Measurements from ENCODE around the gene FMNL2. TPM values are rescaled to one million over a fixed set of nuclear protein-coding genes. Genes with fewer than 3 reads are reported as not detected.
A peak's percentile ranks its signal among the peaks of the same experiment; 100 is the strongest.

FMNL2 gene
- total and polyA plus RNA-seq, 11 donors, result 4.7 to 19.4 (median 5.5) TPM

- Histone ChIP-seq H3K4me3 (no peak overlapping the region), H3K27me3 (no peaks in the 10 kb centered on the region), H3K4me1 (peaks cover 0 to 13% (median 2%) of the 10 kb centered on the region in 12 donors), H3K36me3 (peaks cover 0 to 5% (median 0%) of the 10 kb centered on the region in 9 donors), H3K27ac (no peak overlapping the region), H3K9me3 (no peaks in the 10 kb centered on the region)
- DNase-seq (no peak), ATAC-seq (no peak)
- WGBS, 4 donors, result 77 to 82% (median 79%) methylated on average over 9 of the region's 9 CpGs
- TF ChIP-seq, protein P1, sequence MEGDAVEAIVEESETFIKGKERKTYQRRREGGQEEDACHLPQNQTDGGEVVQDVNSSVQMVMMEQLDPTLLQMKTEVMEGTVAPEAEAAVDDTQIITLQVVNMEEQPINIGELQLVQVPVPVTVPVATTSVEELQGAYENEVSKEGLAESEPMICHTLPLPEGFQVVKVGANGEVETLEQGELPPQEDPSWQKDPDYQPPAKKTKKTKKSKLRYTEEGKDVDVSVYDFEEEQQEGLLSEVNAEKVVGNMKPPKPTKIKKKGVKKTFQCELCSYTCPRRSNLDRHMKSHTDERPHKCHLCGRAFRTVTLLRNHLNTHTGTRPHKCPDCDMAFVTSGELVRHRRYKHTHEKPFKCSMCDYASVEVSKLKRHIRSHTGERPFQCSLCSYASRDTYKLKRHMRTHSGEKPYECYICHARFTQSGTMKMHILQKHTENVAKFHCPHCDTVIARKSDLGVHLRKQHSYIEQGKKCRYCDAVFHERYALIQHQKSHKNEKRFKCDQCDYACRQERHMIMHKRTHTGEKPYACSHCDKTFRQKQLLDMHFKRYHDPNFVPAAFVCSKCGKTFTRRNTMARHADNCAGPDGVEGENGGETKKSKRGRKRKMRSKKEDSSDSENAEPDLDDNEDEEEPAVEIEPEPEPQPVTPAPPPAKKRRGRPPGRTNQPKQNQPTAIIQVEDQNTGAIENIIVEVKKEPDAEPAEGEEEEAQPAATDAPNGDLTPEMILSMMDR (IDR thresholded peaks at IDR 0.05), result no peak
- no peak for TF ChIP-seq POLR2A (IDR thresholded peaks at IDR 0.05)
- intact Hi-C loops (cut with DNase I), result loop anchor here in 2 of 10 donors (5.0 to 10.0 kb wide), 2 partner anchors 66 to 231 kb away; partner anchors contain the start of gene FMNL2 (in 1 of the 2)
Observed at GRCh38 chr2:152565884-152566727, 231.1 kb downstream of the FMNL2 start.

- intact Hi-C loops (cut with DNase I), result loop anchor here in 2 of 10 donors (5.0 to 10.0 kb wide), 2 partner anchors 66 to 232 kb away; partner anchors contain the start of gene FMNL2 (in 1 of the 2)
- 85 to 89% (median 89%) methylated on average over 5 of the region's 5 CpGs for WGBS, 4 donors
- Histone ChIP-seq H3K4me3 (no peak overlapping the region), H3K9me3 (no peaks in the 10 kb centered on the region), H3K27ac (no peak overlapping the region), H3K4me1 (peaks cover 0 to 17% (median 4%) of the 10 kb centered on the region in 12 donors), H3K36me3 (peaks cover 0 to 4% (median 0%) of the 10 kb centered on the region in 9 donors), H3K27me3 (no peaks in the 10 kb centered on the region)
- TF ChIP-seq POLR2A (IDR thresholded peaks at IDR 0.05), result no peak
- TF ChIP-seq, protein P1 (IDR thresholded peaks at IDR 0.05), result no peak
- DNase-seq (no peak), ATAC-seq (peak in 1 of 4 donors; percentile 32)
Observed at GRCh38 chr2:152566728-152567069, 231.7 kb downstream of the FMNL2 start.

- no peaks in the 10 kb centered on the region for H3K27me3 ChIP-seq
- no peak overlapping the region for H3K27ac ChIP-seq
- peaks cover 0 to 27% (median 4%) of the 10 kb centered on the region in 12 donors for H3K4me1 ChIP-seq
- ATAC-seq (no peak), DNase-seq (no peak)
- intact Hi-C loops (cut with DNase I), result loop anchor here in 2 of 10 donors (5.0 to 10.0 kb wide), 2 partner anchors 64 to 234 kb away; partner anchors contain the start of gene FMNL2 (in 1 of the 2)
- TF ChIP-seq, protein P1 (IDR thresholded peaks at IDR 0.05), result no peak
- TF ChIP-seq POLR2A (IDR thresholded peaks at IDR 0.05), result no peak
- H3K4me3 ChIP-seq, result no peak overlapping the region
- 86 to 97% (median 93%) methylated on average over 3 of the region's 3 CpGs for WGBS, 4 donors
- H3K36me3 ChIP-seq, result peaks cover 0 to 4% (median 0%) of the 10 kb centered on the region in 9 donors
- no peaks in the 10 kb centered on the region for H3K9me3 ChIP-seq
Observed at GRCh38 chr2:152568531-152568930, 233.6 kb downstream of the FMNL2 start.

GRCh38 chr2:152569186-152569585 is 234.2 kb downstream of the FMNL2 start:
- no peak overlapping the region for H3K4me3 ChIP-seq
- no peaks in the 10 kb centered on the region for H3K9me3 ChIP-seq
- ATAC-seq, result no peak
- no peak overlapping the region for H3K27ac ChIP-seq
- peaks cover 0 to 4% (median 0%) of the 10 kb centered on the region in 9 donors for H3K36me3 ChIP-seq
- H3K4me1 ChIP-seq, result peaks cover 0 to 30% (median 4%) of the 10 kb centered on the region in 12 donors
- 96 to 98% (median 97%) methylated on average over 7 of the region's 7 CpGs for WGBS, 4 donors
- TF ChIP-seq POLR2A (IDR thresholded peaks at IDR 0.05), result no peak
- no peak for DNase-seq
- intact Hi-C loops (cut with DNase I), result loop anchor here in 2 of 10 donors (5.0 to 10.0 kb wide), 2 partner anchors 63 to 234 kb away; partner anchors contain the start of gene FMNL2 (in 1 of the 2)
- H3K27me3 ChIP-seq, result no peaks in the 10 kb centered on the region

Data from heart left ventricle (tissue), 16 donors.